RKO (cell line): Measurements from ENCODE around the gene UNKL.

Source experiments
- DNase-seq: peaks from one replicate; pipeline ENCODE4 v3.0.0-alpha.2; 2016; ENCODE audit warnings: low spot score

UNKL gene

DNA sequence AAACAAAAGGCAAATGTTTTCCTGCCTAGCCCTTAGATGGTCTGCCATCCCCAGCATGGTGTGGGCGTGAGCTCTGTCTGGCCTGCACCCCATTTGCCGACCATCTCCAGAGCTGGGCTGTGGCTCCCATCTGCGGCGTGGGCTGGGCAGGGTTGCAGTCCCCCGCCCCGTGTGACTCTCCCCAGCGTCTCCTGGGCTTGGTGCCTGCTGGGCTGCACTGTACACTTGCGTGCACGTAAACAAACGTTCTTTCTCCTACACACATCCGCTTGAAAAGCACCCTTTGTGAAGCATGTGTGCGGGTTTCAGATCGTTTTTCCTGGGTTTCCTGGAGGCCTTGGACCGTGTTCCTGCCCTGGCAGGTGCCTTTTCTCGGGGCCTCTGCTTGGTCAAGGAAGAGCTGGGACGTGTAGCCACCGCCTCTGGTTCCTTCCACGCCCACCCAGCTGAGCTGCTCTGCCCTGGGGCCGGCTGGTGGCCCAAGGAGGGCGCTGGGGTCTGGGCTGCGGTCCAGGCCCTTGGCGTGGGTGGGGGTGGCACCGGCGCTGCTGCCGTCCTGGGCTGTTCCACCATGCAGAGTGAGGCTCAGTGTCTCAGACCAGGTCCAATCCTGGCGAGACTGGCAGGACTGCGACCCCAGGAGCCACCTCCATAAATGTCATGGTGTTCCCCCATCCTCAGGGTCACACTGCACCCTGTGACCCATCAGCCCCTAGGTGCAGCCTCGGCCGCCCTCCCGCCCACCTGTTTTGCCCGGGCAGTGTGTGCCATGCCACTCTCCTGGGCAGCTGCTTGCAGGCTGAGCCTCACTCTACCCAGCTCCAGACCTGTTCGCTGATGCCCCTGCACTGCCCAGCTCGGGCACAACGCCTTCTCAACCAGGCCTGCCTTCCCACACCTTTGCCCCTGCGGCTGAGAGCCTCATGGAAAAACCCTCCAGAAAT, 90.9 kb downstream of the UNKL start:
- no peak for DNase-seq

DNA sequence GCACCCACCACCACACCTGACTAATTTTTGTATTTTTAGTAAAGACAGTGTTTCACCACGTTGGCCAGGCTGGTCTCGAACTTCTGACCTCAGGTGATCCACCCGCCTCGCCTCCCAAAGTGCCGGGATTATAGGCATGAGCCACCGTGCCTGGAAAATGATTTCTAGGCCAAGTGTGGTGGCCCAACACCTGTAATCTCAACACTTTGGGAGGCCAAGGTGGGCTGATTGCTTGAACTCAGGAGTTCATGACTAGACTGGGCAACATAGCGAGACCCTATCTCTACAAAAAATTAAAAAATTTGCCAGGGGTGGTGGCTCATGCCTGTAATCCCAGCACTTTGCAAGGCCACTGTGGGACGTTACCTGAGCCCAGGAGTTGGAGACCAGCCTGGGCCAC, 92.1 kb downstream of the UNKL start:
- no peak for DNase-seq

DNA sequence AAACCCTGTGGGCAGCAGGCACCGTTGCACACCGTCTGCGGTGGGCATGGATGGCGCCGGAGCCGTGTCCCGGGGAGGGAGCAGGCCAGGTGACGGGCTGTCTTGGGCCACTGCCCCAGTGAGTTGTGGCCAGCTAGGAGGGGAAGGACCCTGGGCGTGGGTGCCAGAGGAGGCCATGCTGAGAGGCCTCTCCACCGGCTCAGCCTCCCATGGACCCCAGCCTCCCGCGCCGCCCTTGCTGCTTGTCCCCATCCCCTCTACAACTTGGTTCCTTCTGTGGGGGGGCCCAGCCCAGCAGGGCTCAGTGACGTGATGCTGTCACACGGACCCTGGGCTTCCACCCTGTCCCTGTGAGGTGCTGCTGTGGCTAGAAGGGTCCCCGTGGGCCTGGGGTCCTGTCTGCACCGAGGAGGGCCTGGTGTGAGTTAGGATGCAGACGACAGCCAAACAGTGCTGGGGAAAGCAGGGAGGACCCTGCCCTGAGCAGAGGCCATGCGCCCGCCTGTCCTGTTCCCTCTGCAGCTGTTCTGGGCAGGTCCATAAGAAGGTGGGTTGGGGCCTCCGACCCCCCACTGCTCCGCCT, 93.8 kb downstream of the UNKL start:
- no peak for DNase-seq

DNA sequence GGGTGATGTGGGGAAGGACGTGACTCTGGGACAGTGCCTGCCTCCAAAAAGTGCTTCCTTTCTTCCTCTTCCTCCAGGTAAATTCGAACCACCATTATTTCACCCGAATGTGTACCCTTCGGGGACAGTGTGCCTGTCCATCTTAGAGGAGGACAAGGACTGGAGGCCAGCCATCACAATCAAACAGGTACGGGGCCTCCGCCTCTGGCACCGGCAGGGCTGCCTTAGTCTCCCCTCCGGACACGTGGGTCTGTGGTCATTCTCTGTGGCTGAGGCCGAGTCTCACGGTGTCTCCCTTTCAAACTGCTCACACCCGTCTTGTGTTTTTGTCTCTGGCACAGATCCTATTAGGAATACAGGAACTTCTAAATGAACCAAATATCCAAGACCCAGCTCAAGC, 94.4 kb downstream of the UNKL start:
- no peak for DNase-seq

DNA sequence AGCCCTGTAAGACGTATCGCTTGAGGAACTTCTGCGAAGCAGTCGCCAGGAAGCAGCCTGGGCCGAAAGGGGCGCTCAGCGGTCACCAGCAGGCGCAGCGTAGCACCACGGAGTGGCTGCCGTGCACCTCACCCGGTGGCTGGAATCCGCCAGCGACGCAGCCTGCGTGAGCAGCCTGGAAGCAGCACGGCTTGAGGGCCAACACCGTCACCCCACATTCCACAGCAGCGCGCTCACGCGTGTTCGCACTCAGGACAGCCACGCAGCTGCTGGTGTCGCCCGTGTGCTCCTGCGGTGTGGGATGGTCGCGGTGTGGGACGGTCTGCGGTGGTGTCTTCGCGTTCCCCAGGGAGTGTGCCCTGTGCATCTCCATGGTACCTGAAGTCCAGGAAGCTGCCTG, 95.5 kb downstream of the UNKL start:
- no peak for DNase-seq

DNA sequence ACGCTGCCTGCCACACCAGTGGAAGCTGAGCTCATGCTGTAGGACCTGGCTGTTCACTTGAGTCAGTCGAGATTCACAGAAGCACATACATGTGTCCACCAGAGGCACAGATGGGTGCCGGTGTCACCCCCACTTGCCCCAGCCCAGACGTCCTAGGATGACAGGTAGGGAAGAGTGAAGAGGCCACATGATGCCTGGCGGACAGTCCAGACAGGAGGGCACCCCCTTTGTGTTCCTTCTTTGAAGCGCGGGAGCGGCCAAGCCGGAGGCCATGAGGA, 96.3 kb downstream of the UNKL start:
- no peak for DNase-seq

DNA sequence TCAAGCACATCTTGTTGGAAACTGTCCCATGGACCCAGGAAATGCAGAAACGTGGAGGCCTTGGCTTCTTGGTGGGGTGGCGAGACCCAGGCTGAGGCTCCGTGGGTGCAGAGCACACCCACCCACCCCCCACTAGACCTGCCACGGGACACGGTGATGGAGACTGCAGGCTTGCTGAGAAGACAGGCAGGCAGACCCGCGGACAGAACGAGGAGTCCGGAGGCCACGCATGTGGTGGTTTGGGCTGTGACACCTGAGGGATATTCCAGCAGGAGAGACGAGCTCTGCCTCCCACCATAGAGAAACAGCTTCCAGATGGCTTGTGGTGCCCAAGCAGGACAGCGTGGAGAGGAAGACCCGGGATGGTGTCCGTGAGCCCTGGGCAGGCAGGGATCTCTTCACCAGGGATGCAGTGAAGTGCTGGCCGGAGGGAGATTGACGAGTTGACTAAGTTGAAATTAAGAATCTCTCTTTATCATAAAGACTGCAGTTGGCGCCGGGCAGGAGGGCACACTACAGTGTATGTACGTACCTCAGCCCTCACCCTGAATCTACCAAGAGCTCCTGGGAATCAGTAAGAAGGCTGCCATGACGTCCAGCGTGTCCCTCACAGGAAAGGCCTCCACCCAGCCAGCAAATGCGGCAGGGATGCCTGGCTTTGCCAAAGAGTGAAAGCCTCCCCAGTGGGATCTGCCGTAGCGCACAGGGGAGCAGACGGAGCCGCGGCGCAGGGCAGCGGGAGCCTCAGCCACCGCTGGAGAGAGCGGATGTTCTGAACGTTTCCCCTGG, 96.8 kb downstream of the UNKL start:
- DNase-seq, result no peak

DNA sequence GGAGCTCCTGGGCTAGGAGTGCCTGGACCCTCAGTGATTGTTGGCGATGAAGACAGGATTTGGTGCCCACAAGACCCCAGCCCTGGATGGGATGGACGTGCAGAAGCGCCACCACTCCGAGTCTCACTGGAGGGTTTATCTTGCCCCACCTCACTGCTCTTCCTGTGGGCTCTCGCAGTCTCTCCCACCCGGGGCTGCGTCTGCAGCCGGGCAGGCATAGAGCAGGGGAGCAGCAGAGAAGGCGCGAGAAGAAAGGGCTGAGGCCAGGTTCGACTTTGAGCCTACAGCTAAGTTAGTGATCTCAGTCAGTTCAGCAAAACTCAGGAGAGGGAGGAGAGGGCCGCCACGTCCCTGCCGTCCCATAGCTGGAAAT, 98.5 kb downstream of the UNKL start:
- DNase-seq, result no peak

DNA sequence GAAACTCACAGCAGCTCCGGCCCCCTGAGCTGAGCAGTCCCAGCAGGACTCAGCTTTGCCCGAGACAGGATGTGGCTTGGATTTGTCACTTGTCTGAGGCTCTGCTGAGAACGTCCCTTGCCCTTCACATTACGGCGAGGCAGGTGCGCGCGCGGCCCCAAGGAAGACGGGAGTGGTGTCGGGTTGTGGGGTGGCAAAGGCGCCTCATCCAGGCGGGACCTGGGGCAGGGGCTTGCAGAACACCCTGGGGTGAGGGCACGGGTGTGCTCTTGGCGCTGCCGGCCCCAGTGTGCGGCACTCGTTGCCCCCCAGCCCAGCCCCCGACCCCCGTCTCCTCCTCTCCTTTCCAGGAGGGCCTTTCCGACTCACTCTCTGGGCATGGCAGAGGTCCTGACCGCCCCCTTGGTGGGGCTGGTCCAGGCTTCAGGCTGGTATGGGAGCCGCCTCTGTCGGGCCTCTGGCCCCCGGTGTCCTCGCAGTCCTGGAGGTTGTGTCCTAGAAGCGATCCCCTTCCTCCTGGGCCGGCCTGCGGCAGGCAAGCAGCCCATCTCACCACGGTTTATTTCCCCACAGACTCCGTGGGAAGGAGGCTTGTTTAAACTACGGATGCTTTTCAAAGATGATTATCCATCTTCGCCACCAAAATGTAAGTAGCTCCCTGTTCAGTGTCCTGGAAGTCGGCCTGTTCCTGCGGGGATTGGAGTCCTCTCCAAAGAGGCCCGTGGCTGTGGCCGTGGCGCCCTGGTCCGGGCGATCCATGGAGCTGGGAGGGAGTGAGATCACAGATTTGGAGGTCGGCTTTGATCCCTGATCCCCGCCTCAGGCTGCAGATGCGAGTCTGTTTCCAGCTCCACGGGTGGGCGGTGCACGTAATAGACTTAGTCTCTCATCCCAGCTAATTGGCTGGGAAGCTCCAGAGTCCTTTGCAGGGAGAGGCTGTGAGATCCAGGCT, 99.1 kb downstream of the UNKL start:
- no peak for DNase-seq

DNA sequence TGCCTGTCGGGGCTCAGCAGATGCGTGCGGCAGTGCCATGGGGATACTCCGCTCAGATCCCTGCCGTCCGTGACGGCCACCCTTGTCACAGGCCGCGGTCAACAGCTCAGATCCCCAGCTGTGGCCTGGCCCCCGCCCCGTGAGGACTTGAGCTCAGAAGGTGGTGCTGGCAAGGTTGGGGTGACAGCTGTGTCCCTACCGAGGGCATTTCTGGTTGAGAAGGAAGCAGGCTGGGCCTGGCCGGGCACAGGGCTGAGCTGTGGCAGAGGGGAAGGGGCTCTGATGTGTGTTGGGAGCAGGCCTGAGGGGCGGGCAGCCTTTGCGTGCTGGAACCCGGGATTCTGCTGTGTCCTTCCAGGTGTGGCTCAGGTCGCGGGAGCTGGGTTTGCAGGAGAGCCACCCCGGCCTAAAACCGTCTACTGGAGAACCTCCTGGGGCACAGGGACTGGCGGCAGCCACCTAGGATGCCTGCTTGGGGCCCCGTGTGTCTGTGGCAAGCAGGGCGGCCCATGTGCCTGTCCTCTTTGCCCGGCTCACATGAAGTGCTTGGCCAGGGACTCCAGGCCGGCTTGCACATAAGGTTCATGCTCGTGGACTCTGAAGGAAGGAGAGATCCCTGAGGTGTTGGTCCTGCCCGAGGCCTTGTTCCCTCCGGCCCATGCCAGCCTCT, 100.0 kb downstream of the UNKL start:
- DNase-seq, result no peak

DNA sequence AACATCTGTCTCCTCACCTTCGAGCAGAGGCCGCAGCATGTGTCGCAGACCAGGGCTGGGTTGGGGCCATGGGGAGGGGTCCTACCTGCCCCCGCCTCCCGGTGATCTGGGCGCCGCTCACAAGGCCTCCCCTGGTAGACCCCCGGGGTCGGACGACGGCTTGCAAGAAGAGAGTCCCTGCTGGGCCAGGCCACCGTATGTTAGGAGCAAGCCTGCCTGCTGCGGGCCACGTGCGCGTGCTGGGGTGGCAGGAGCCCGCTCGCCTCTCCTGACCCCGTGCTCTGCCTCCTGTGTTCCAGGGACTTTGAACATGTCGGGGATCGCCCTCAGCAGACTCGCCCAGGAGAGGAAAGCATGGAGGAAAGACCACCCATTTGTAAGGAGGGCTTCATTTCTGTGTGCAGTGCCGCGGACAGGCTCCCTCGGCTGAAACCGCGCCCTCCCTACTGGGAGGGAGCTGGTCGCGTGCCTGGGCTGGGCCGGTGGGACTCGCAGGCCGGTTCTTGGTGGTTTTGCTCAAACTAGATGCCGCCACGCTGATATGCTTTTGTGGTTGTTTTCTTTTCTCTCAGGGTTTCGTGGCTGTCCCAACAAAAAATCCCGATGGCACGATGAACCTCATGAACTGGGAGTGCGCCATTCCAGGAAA, 100.7 kb downstream of the UNKL start:
- no peak for DNase-seq
